ENCODE results near the gene KIRREL3.

Gene KIRREL3

GRCh38 chr11:126630488-126630887, 370.1 kb downstream of the KIRREL3 start:
- no peak overlapping the region for H3K9ac ChIP-seq (ENCODE audit: low read length)
- no peak overlapping the region for H3K27ac ChIP-seq (ENCODE audit: low read depth, low read length)
- H2AFZ ChIP-seq (ENCODE audit: low read depth, low read length, severe bottlenecking): no peak overlapping the region
- no peaks in the 10 kb centered on the region for H4K20me1 ChIP-seq (ENCODE audit: low read depth, low read length)
- no peaks in the 10 kb centered on the region for H3K9me2 ChIP-seq (replicated peaks; ENCODE audit: insufficient read depth, low read length)
- no peaks in the 10 kb centered on the region for H3K27me3 ChIP-seq (ENCODE audit: low read length)
- TF ChIP-seq CTCF (IDR thresholded peaks at IDR 0.05; ENCODE audit: insufficient read depth, low read length, poor library complexity, severe bottlenecking) (no peak), EZH2phosphoT487 (conservative IDR thresholded peaks at IDR 0.05; ENCODE audit: low read length) (no peak)
- H3K4me3 ChIP-seq (ENCODE audit: insufficient read depth, low read length, poor library complexity, severe bottlenecking): no peak overlapping the region
- no peak overlapping the region for H3K4me2 ChIP-seq (ENCODE audit: low read depth, low read length, poor library complexity, severe bottlenecking)
- H3K36me3 ChIP-seq (ENCODE audit: low read length): no peaks in the 10 kb centered on the region
- no peaks in the 10 kb centered on the region for H3K9me3 ChIP-seq (ENCODE audit: insufficient read depth, low read length)
- H3F3A ChIP-seq (ENCODE audit: insufficient read depth): no peaks in the 10 kb centered on the region
- H3K79me2 ChIP-seq (ENCODE audit: insufficient read depth, low read length): no peaks in the 10 kb centered on the region

- Histone ChIP-seq H3K9ac (ENCODE audit: low read length) (no peak overlapping the region), H3K79me2 (ENCODE audit: insufficient read depth, low read length) (no peaks in the 10 kb centered on the region), H3K9me2 (replicated peaks; ENCODE audit: insufficient read depth, low read length) (no peaks in the 10 kb centered on the region), H3K4me2 (ENCODE audit: low read depth, low read length, poor library complexity, severe bottlenecking) (no peak overlapping the region), H3K9me3 (ENCODE audit: insufficient read depth, low read length) (no peaks in the 10 kb centered on the region), H3K27me3 (ENCODE audit: low read length) (no peaks in the 10 kb centered on the region), H3K27ac (ENCODE audit: low read depth, low read length) (no peak overlapping the region), H3K4me3 (ENCODE audit: insufficient read depth, low read length, poor library complexity, severe bottlenecking) (no peak overlapping the region), H4K20me1 (ENCODE audit: low read depth, low read length) (no peaks in the 10 kb centered on the region), H3K36me3 (ENCODE audit: low read length) (no peaks in the 10 kb centered on the region), H3F3A (ENCODE audit: insufficient read depth) (no peaks in the 10 kb centered on the region), H2AFZ (ENCODE audit: low read depth, low read length, severe bottlenecking) (no peak overlapping the region)
- TF ChIP-seq EZH2phosphoT487 (conservative IDR thresholded peaks at IDR 0.05; ENCODE audit: low read length) (no peak), CTCF (IDR thresholded peaks at IDR 0.05; ENCODE audit: insufficient read depth, low read length, poor library complexity, severe bottlenecking) (no peak)
Observed at GRCh38 chr11:126628790-126629621, 371.6 kb downstream of the KIRREL3 start.

GRCh38 chr11:126628450-126628789, 372.1 kb downstream of the KIRREL3 start:
- no peaks in the 10 kb centered on the region for H3K79me2 ChIP-seq (ENCODE audit: insufficient read depth, low read length)
- H3K9me3 ChIP-seq (ENCODE audit: insufficient read depth, low read length): no peaks in the 10 kb centered on the region
- no peak overlapping the region for H3K27ac ChIP-seq (ENCODE audit: low read depth, low read length)
- no peak overlapping the region for H2AFZ ChIP-seq (ENCODE audit: low read depth, low read length, severe bottlenecking)
- no peak overlapping the region for H3K9ac ChIP-seq (ENCODE audit: low read length)
- no peak overlapping the region for H3K4me2 ChIP-seq (ENCODE audit: low read depth, low read length, poor library complexity, severe bottlenecking)
- no peak overlapping the region for H3K4me3 ChIP-seq (ENCODE audit: insufficient read depth, low read length, poor library complexity, severe bottlenecking)
- H3K36me3 ChIP-seq (ENCODE audit: low read length): no peaks in the 10 kb centered on the region
- no peak for TF ChIP-seq EZH2phosphoT487 (conservative IDR thresholded peaks at IDR 0.05; ENCODE audit: low read length)
- no peak for TF ChIP-seq CTCF (IDR thresholded peaks at IDR 0.05; ENCODE audit: insufficient read depth, low read length, poor library complexity, severe bottlenecking)
- H4K20me1 ChIP-seq (ENCODE audit: low read depth, low read length): no peaks in the 10 kb centered on the region
- no peaks in the 10 kb centered on the region for H3K9me2 ChIP-seq (replicated peaks; ENCODE audit: insufficient read depth, low read length)
- no peaks in the 10 kb centered on the region for H3F3A ChIP-seq (ENCODE audit: insufficient read depth)
- H3K27me3 ChIP-seq (ENCODE audit: low read length): no peaks in the 10 kb centered on the region

Data from SU-DHL-6 (cell line).